GM12892 (cell line): ENCODE data around the gene CA12.
"Not testable (repeated sequence)": the region's sequence is repeated elsewhere in the genome, so short reads cannot be mapped to it uniquely, and the experiment has no call there.

ENCODE experiments used
- DNase-seq: peaks from one replicate; pipeline ENCODE4 v3.0.0; 2011; ENCODE audit not compliant: insufficient read length
- FAIRE-seq: peaks from 2 replicates; lab custom pipeline; 2011; peaks lifted over from hg19 to GRCh38; lab: Jason Lieb, UNC
- POLR2A ChIP-seq: IDR thresholded peaks from 2 replicates; pipeline ENCODE4 v1.6.1; 2011; ENCODE audit warnings: low read depth, low read length, control low read depth
- POLR2AphosphoS5 ChIP-seq: IDR thresholded peaks from 2 replicates; pipeline ENCODE4 v1.6.1; 2011; ENCODE audit warnings: low read depth, low read length, control low read depth
- TAF1 ChIP-seq: IDR thresholded peaks from 2 replicates; pipeline ENCODE4 v1.6.1; 2011; ENCODE audit warnings: low read depth, mild to moderate bottlenecking, control low read depth, low read length, borderline replicate concordance

Gene CA12

GRCh38 chr15:63349156-63349555, 32.5 kb downstream of the CA12 start:
- no peak for DNase-seq
- no peak for FAIRE-seq
- TF ChIP-seq POLR2A (no peak), POLR2AphosphoS5 (no peak), TAF1 (no peak)

- FAIRE-seq (no peak), DNase-seq (no peak)
- TF ChIP-seq POLR2AphosphoS5 (no peak), POLR2A (no peak), TAF1 (no peak)
Measured at GRCh38 chr15:63348392-63348791, 33.3 kb downstream of the CA12 start.

GRCh38 chr15:63347074-63347857, 34.4 kb downstream of the CA12 start:
- no peak for FAIRE-seq
- no peak for TF ChIP-seq POLR2AphosphoS5
- TF ChIP-seq TAF1: no peak
- DNase-seq: no peak

- TF ChIP-seq POLR2AphosphoS5: no peak
- no peak for TF ChIP-seq TAF1
- no peak for TF ChIP-seq POLR2A
- FAIRE-seq (no peak), DNase-seq (no peak)
Measured at GRCh38 chr15:63345391-63345752, 36.3 kb downstream of the CA12 start.

- FAIRE-seq: no peak
- no peak for DNase-seq
- no peak for TF ChIP-seq TAF1
- no peak for TF ChIP-seq POLR2A
- no peak for TF ChIP-seq POLR2AphosphoS5
Measured at GRCh38 chr15:63344731-63345390, 36.8 kb downstream of the CA12 start.

- FAIRE-seq, DNase-seq: not testable (repeated sequence)
Measured at GRCh38 chr15:63342996-63343562, 38.6 kb downstream of the CA12 start.

GRCh38 chr15:63341898-63342297, 39.7 kb downstream of the CA12 start:
- no peak for FAIRE-seq
- DNase-seq: no peak
- TF ChIP-seq POLR2AphosphoS5: no peak
- TF ChIP-seq POLR2A: no peak
- TF ChIP-seq TAF1: no peak

GRCh38 chr15:63340878-63341277, 40.8 kb downstream of the CA12 start:
- DNase-seq (no peak), FAIRE-seq (no peak)
- TF ChIP-seq POLR2AphosphoS5: no peak

GRCh38 chr15:63340353-63340752, 41.3 kb downstream of the CA12 start:
- DNase-seq: no peak
- FAIRE-seq: no peak

GRCh38 chr15:63339836-63340235, 41.8 kb downstream of the CA12 start:
- no peak for DNase-seq
- TF ChIP-seq TAF1 (no peak), POLR2AphosphoS5 (no peak), POLR2A (no peak)
- FAIRE-seq: no peak

More at GRCh38 chr15:63340353-63340752, 41.3 kb downstream of the CA12 start:
- TF ChIP-seq POLR2AphosphoS5 (no peak), POLR2A (no peak), TAF1 (no peak)

- DNase-seq (no peak), FAIRE-seq (no peak)
- TF ChIP-seq POLR2AphosphoS5 (no peak), TAF1 (no peak), POLR2A (no peak)
Measured at GRCh38 chr15:63339006-63339766, 42.5 kb downstream of the CA12 start.
